ENCODE measurements around the gene TP53RK.
A peak's percentile ranks its signal among the peaks of the same experiment; 100 is the strongest.

Gene TP53RK

GRCh38 chr20:46698788-46699187, 9.5 kb upstream of the TP53RK start:
- H3K4me1 ChIP-seq (ENCODE audit: control insufficient read depth in 1 of 2, insufficient read depth in 2 of 2, low read length in 2 of 2) = no peaks in the 10 kb centered on the region

GRCh38 chr20:46696791-46697279, 7.6 kb upstream of the TP53RK start:
- Histone ChIP-seq H3K27me3 (ENCODE audit: control insufficient read depth in 1 of 2, insufficient read depth in 2 of 2, low read length in 2 of 2) (no peaks in the 10 kb centered on the region), H3K27ac (ENCODE audit: low read depth, low read length) (no peak overlapping the region), H3K4me1 (ENCODE audit: control insufficient read depth in 1 of 2, insufficient read depth in 2 of 2, low read length in 2 of 2) (no peaks in the 10 kb centered on the region), H3K36me3 (ENCODE audit: control insufficient read depth in 1 of 2, insufficient read depth in 2 of 2, low read length in 2 of 2) (no peaks in the 10 kb centered on the region), H3K9me3 (ENCODE audit: control insufficient read depth in 1 of 2, low read length in 2 of 2) (no peaks in the 10 kb centered on the region), H3K9ac (ENCODE audit: low read depth in 1 of 2, low read length in 2 of 2) (no peak overlapping the region), H3K4me3 (ENCODE audit: low read depth in 1 of 2, low read length in 2 of 2) (no peak overlapping the region)

More at GRCh38 chr20:46698788-46699187, 9.5 kb upstream of the TP53RK start:
- Histone ChIP-seq H3K27me3 (ENCODE audit: control insufficient read depth in 1 of 2, insufficient read depth in 2 of 2, low read length in 2 of 2) (no peaks in the 10 kb centered on the region), H3K9ac (ENCODE audit: low read depth in 1 of 2, low read length in 2 of 2) (no peak overlapping the region), H3K9me3 (ENCODE audit: control insufficient read depth in 1 of 2, low read length in 2 of 2) (no peaks in the 10 kb centered on the region), H3K36me3 (ENCODE audit: control insufficient read depth in 1 of 2, insufficient read depth in 2 of 2, low read length in 2 of 2) (no peaks in the 10 kb centered on the region), H3K27ac (ENCODE audit: low read depth, low read length) (no peak overlapping the region), H3K4me3 (ENCODE audit: low read depth in 1 of 2, low read length in 2 of 2) (no peak overlapping the region)

DNA sequence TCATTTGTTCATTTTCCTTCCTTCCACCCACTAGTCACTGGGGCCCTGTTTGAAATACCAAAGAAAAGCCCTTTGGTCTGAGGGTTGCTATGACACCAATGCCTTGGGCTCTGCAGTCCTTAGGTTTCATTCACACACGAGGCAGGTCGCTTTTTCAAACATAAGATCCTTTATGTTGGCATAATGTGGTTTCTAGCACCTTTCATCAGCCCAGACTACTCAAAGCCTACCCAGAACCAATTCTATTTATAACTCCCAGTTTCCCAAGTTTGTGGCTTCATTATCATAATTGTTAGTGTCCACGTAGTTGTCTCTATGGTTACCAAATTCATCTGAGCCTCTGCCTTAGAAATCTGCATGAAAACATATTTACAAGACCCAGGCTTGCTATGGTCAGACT, 6.6 kb upstream of the TP53RK start:
- Histone ChIP-seq H3K9ac (ENCODE audit: low read depth in 1 of 2, low read length in 2 of 2) (no peak overlapping the region), H3K4me3 (ENCODE audit: low read depth in 1 of 2, low read length in 2 of 2) (no peak overlapping the region), H3K9me3 (ENCODE audit: control insufficient read depth in 1 of 2, low read length in 2 of 2) (no peaks in the 10 kb centered on the region), H3K4me1 (ENCODE audit: control insufficient read depth in 1 of 2, insufficient read depth in 2 of 2, low read length in 2 of 2) (no peaks in the 10 kb centered on the region), H3K36me3 (ENCODE audit: control insufficient read depth in 1 of 2, insufficient read depth in 2 of 2, low read length in 2 of 2) (no peaks in the 10 kb centered on the region), H3K27ac (ENCODE audit: low read depth, low read length) (no peak overlapping the region), H3K27me3 (ENCODE audit: control insufficient read depth in 1 of 2, insufficient read depth in 2 of 2, low read length in 2 of 2) (no peaks in the 10 kb centered on the region)

DNA sequence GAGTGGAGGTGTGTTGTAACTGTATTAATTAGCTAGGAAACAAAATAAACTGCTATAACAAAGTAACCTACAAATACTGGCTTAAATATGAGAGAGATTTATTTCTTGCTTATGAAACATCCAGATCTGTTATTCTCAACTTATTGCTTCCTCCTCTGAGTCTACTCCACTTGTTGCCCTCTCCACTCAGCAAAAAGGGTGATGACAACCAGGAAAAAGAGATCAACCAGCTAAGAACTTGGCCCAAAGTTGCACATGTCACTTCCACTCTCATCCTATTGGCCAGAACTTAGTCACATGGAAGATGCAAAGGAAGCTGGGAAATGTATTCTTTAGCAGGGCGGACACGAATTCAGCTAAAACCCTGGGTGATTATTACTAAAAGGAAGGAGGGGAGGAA, 5.2 kb upstream of the TP53RK start:
- no peak overlapping the region for H3K9ac ChIP-seq (ENCODE audit: low read depth in 1 of 2, low read length in 2 of 2)
- no peaks in the 10 kb centered on the region for H3K36me3 ChIP-seq (ENCODE audit: control insufficient read depth in 1 of 2, insufficient read depth in 2 of 2, low read length in 2 of 2)
- no peaks in the 10 kb centered on the region for H3K9me3 ChIP-seq (ENCODE audit: control insufficient read depth in 1 of 2, low read length in 2 of 2)
- H3K4me1 ChIP-seq (ENCODE audit: control insufficient read depth in 1 of 2, insufficient read depth in 2 of 2, low read length in 2 of 2) = no peaks in the 10 kb centered on the region
- no peak overlapping the region for H3K4me3 ChIP-seq (ENCODE audit: low read depth in 1 of 2, low read length in 2 of 2)
- no peak overlapping the region for H3K27ac ChIP-seq (ENCODE audit: low read depth, low read length)
- H3K27me3 ChIP-seq (ENCODE audit: control insufficient read depth in 1 of 2, insufficient read depth in 2 of 2, low read length in 2 of 2) = no peaks in the 10 kb centered on the region

- Histone ChIP-seq H3K27me3 (ENCODE audit: control insufficient read depth in 1 of 2, insufficient read depth in 2 of 2, low read length in 2 of 2) (no peaks in the 10 kb centered on the region), H3K36me3 (ENCODE audit: control insufficient read depth in 1 of 2, insufficient read depth in 2 of 2, low read length in 2 of 2) (peaks cover 0 to 7% of the 10 kb centered on the region in 2 donors), H3K27ac (ENCODE audit: low read depth, low read length) (no peak overlapping the region), H3K9ac (ENCODE audit: low read depth in 1 of 2, low read length in 2 of 2) (no peak overlapping the region), H3K9me3 (ENCODE audit: control insufficient read depth in 1 of 2, low read length in 2 of 2) (no peaks in the 10 kb centered on the region), H3K4me3 (ENCODE audit: low read depth in 1 of 2, low read length in 2 of 2) (no peak overlapping the region), H3K4me1 (ENCODE audit: control insufficient read depth in 1 of 2, insufficient read depth in 2 of 2, low read length in 2 of 2) (peaks cover 15 to 17% of the 10 kb centered on the region in 2 donors)
These were observed 2.0 kb upstream of the TP53RK start for GRCh38 chr20:46691196-46691595.

GRCh38 chr20:46690219-46691106, 1.2 kb upstream of the TP53RK start:
- H3K4me3 ChIP-seq (ENCODE audit: low read depth in 1 of 2, low read length in 2 of 2) = peak overlapping the region; percentile 75 to 95
- peaks cover 15 to 17% of the 10 kb centered on the region in 2 donors for H3K4me1 ChIP-seq (ENCODE audit: control insufficient read depth in 1 of 2, insufficient read depth in 2 of 2, low read length in 2 of 2)
- H3K9me3 ChIP-seq (ENCODE audit: control insufficient read depth in 1 of 2, low read length in 2 of 2) = no peaks in the 10 kb centered on the region
- peak overlapping the region; percentile 68 for H3K27ac ChIP-seq (ENCODE audit: low read depth, low read length)
- no peaks in the 10 kb centered on the region for H3K27me3 ChIP-seq (ENCODE audit: control insufficient read depth in 1 of 2, insufficient read depth in 2 of 2, low read length in 2 of 2)
- peak overlapping the region; percentile 45 to 92 for H3K9ac ChIP-seq (ENCODE audit: low read depth in 1 of 2, low read length in 2 of 2)
- peaks cover 0 to 12% of the 10 kb centered on the region in 2 donors for H3K36me3 ChIP-seq (ENCODE audit: control insufficient read depth in 1 of 2, insufficient read depth in 2 of 2, low read length in 2 of 2)

DNA sequence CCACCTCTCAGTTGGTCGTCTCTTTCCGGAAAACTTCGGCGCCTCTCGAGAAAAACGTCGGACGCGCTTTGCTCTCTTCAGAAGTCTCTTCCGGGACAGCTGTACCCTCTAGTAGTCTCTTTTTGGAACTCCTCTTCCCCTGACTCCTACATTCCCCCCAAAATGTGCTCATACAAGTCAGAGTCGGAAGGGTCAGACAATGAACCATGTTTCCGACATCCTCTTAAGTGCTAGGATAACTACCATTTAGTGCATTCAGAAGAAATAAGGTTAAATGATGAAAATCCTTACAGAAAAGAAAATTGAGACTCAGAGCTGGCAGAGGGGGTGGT, 476 bp upstream of the TP53RK start:
- no peaks in the 10 kb centered on the region for H3K27me3 ChIP-seq (ENCODE audit: control insufficient read depth in 1 of 2, insufficient read depth in 2 of 2, low read length in 2 of 2)
- peaks cover 3 to 14% of the 10 kb centered on the region in 2 donors for H3K36me3 ChIP-seq (ENCODE audit: control insufficient read depth in 1 of 2, insufficient read depth in 2 of 2, low read length in 2 of 2)
- no peaks in the 10 kb centered on the region for H3K9me3 ChIP-seq (ENCODE audit: control insufficient read depth in 1 of 2, low read length in 2 of 2)
- H3K9ac ChIP-seq (ENCODE audit: low read depth in 1 of 2, low read length in 2 of 2) = peak overlapping the region; percentile 71 to 92
- peak overlapping the region; percentile 75 to 95 for H3K4me3 ChIP-seq (ENCODE audit: low read depth in 1 of 2, low read length in 2 of 2)
- H3K4me1 ChIP-seq (ENCODE audit: control insufficient read depth in 1 of 2, insufficient read depth in 2 of 2, low read length in 2 of 2) = peaks cover 15 to 17% of the 10 kb centered on the region in 2 donors
- H3K27ac ChIP-seq (ENCODE audit: low read depth, low read length) = peak overlapping the region; percentile 68

GRCh38 chr20:46688151-46689081, 828 bp downstream of the TP53RK start:
- Histone ChIP-seq H3K27me3 (ENCODE audit: control insufficient read depth in 1 of 2, insufficient read depth in 2 of 2, low read length in 2 of 2) (no peaks in the 10 kb centered on the region), H3K4me1 (ENCODE audit: control insufficient read depth in 1 of 2, insufficient read depth in 2 of 2, low read length in 2 of 2) (peaks cover 22 to 25% of the 10 kb centered on the region in 2 donors), H3K9ac (ENCODE audit: low read depth in 1 of 2, low read length in 2 of 2) (peak overlapping the region; percentile 71 to 92), H3K9me3 (ENCODE audit: control insufficient read depth in 1 of 2, low read length in 2 of 2) (no peaks in the 10 kb centered on the region), H3K4me3 (ENCODE audit: low read depth in 1 of 2, low read length in 2 of 2) (peak overlapping the region; percentile 75 to 95), H3K27ac (ENCODE audit: low read depth, low read length) (peak overlapping the region; percentile 93), H3K36me3 (ENCODE audit: control insufficient read depth in 1 of 2, insufficient read depth in 2 of 2, low read length in 2 of 2) (peaks cover 4 to 14% of the 10 kb centered on the region in 2 donors)

- H3K4me1 ChIP-seq (ENCODE audit: control insufficient read depth in 1 of 2, insufficient read depth in 2 of 2, low read length in 2 of 2) = peaks cover 26 to 30% of the 10 kb centered on the region in 2 donors
- no peak overlapping the region for H3K27ac ChIP-seq (ENCODE audit: low read depth, low read length)
- H3K9ac ChIP-seq (ENCODE audit: low read depth in 1 of 2, low read length in 2 of 2) = peak overlapping the region in 1 of 2 donors; percentile 10
- H3K27me3 ChIP-seq (ENCODE audit: control insufficient read depth in 1 of 2, insufficient read depth in 2 of 2, low read length in 2 of 2) = no peaks in the 10 kb centered on the region
- peaks cover 4 to 14% of the 10 kb centered on the region in 2 donors for H3K36me3 ChIP-seq (ENCODE audit: control insufficient read depth in 1 of 2, insufficient read depth in 2 of 2, low read length in 2 of 2)
- H3K9me3 ChIP-seq (ENCODE audit: control insufficient read depth in 1 of 2, low read length in 2 of 2) = no peaks in the 10 kb centered on the region
- peak overlapping the region; percentile 30 to 31 for H3K4me3 ChIP-seq (ENCODE audit: low read depth in 1 of 2, low read length in 2 of 2)
These were observed 5.1 kb downstream of the TP53RK start for GRCh38 chr20:46683939-46684750.

All from duodenal mucosa (tissue), 2 donors.